GM10266 (cell line): ENCODE results near the gene TTLL13.
"Not testable (repeated sequence)": the region's sequence is repeated elsewhere in the genome, so short reads cannot be mapped to it uniquely, and the experiment has no call there.

ENCODE experiments used
- DNase-seq: peaks from one replicate; pipeline ENCODE4 v3.0.0; 2012; ENCODE audit errors: extremely low spot score
- TF ChIP-seq, protein P1 (sequence below): IDR thresholded peaks from 2 replicates; pipeline ENCODE4 v1.5.1; 2012; ENCODE audit warnings: mild to moderate bottlenecking, low read depth; ENCODE audit not compliant: control insufficient read depth, insufficient read depth; ENCODE audit errors: missing control alignments

The TTLL13 gene

DNA sequence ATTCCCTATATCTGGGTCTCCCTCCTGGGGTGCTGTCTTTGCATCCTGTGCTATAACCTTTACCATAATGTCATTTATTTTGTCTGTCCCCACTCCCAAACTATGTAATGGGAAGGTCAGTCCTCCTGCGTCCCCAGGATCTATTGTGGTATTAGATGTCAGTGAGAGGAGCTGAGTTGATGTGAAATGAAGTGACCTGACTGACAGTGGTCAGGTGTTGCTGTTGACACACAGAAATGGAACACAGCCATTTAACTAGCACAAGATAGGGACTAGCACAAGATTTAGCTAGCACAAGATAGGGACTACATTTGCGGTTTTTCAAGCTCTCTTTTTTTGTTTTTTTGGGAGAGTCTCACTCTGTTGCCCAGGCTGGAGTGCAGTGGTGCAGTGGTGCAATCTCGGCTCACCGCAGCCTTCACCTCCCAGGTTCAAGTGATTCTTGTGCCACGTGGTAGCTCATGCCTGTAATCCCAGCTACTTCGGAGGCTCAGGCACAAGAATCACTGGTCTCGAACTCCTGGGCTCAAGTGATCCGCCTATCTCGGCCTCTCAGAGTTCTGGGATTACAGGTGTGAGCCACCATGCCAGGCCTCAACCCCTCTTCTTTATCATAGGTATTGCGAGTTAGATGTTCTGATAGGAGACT, 21.3 kb downstream of the TTLL13 start:
- TF ChIP-seq, protein P1, sequence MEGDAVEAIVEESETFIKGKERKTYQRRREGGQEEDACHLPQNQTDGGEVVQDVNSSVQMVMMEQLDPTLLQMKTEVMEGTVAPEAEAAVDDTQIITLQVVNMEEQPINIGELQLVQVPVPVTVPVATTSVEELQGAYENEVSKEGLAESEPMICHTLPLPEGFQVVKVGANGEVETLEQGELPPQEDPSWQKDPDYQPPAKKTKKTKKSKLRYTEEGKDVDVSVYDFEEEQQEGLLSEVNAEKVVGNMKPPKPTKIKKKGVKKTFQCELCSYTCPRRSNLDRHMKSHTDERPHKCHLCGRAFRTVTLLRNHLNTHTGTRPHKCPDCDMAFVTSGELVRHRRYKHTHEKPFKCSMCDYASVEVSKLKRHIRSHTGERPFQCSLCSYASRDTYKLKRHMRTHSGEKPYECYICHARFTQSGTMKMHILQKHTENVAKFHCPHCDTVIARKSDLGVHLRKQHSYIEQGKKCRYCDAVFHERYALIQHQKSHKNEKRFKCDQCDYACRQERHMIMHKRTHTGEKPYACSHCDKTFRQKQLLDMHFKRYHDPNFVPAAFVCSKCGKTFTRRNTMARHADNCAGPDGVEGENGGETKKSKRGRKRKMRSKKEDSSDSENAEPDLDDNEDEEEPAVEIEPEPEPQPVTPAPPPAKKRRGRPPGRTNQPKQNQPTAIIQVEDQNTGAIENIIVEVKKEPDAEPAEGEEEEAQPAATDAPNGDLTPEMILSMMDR = no peak
- no peak for DNase-seq

DNA sequence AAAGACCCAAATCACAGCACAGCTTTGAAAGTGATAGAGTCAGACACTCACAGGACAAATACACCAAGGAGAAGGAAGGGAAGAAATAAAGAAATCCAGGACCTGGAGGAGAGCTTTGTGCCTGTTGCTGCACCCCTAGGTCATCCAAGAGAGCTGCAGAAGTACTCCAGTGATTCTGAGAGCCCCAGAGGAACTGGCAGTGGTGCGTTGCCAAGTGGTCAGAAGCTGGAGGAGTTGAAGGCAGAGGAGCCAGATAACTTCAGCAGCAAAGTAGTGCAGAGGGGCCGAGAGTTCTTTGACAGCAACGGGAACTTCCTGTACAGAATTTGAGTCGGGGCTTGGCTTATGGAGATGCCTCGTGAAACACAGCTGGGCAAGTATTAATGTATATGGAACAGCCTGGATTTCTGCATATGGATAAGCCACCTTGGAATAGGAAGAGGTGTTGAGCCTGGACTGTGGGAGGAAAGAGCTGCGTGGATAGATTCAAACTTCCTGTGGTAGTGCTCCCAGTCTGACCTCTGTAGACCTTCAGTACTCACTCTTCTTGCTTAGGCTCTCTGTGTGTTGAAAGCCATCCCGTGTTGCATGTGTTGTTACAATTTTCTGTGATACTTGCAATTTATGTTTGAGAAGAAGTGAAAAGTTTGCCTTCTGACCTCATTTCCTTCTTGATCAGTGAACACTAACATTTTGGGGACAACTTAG, 22.3 kb downstream of the TTLL13 start:
- TF ChIP-seq, protein P1 = no peak
- DNase-seq = no peak

DNA sequence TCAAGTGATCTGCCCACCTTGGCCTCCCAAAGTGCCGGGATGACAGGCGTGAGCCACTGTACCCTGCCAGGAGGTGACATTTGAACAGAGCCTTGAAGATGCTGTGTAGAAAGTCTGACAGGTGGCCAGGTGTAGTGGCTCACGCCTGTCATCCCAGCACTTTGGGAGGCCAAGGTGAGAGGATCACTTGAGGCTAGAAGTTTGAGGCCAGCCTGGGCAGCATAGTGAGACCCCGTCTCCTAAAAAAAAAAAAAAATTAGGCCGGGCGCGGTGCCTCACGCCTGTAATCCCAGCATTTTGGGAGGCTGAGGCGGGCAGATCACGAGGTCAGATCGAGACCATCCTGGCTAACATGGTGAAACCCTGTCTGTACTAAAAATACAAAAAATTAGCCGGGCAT, 29.1 kb downstream of the TTLL13 start:
- DNase-seq = not testable (repeated sequence)

DNA sequence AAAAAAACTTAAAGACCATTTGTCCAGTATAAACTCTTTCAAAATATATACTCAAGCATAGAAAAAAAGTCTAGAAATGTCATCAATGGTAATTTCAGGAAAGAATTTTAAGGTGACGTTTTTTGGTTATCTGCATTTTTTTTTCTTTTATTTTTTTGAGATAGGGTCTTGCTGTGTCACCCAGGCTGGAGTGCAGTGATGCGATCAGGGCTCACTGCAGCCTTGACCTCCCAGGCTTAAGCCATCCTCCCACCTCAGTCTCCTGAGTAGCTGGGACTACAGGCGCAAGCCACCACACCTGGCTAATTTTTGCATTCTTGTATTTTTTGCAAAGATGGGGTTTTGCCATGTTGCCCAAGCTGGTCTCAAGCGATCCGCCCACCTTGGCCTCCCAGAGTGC, 31.4 kb downstream of the TTLL13 start:
- not testable (repeated sequence) for DNase-seq

DNA sequence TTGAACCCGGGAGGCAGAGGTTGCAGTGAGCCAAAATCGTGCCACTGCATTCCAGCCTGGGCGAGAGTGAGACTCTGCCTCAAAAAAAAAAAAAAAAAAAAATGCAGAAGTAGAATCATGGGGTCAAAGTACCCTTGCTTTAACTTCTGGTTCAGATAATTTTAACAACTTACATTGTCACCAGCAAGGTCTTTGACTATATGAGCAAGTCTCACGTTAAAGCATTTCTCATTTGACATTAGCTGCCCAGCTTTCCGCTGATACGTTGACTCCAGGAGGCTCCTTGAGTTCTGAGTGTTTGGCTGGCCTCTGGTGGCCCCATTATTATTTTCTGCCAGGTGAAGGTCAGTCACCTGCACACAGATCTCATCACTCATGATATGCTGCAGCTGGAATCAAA, 32.3 kb downstream of the TTLL13 start:
- DNase-seq = not testable (repeated sequence)

DNA sequence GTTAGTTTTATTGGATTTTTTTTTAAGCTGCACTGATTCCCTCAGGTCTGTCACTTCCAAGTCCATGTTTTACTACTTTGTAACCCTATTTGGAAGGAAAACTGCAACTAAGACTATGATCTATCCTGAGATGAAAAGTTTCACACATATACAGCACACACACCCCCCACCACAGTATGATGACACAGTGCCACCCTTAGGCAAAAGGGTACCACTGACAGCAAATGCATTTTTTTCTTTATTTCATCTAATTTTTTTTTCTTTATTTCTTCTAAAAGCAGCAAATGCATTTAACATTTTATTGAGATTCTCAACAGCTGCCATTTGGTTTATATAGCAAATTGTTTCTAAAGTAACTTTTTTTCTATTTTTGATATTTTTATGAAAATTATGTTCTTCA, 37.3 kb downstream of the TTLL13 start:
- TF ChIP-seq, protein P1 = peak; percentile 65
- peak; percentile 45 for DNase-seq

DNA sequence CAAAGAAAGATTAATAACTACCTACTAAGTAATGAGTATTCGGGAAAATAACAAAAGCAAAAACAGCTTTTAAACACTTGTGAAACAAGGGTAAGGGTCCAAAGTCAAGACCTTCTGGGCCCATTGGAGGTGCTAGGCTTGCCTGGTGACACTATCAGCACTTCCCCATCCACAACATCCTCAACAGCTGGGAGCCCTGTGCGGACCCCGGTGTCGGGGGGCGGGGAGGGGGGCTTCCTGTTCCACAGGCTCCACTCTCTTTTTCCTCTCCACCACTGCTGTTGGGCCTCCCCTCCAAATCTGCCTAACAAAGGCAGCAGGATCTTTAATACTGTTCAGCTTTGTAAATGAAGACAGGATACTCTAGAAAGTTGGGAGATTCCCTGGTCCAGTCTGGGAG, 37.7 kb downstream of the TTLL13 start:
- DNase-seq = no peak
- TF ChIP-seq, protein P1 = no peak

DNA sequence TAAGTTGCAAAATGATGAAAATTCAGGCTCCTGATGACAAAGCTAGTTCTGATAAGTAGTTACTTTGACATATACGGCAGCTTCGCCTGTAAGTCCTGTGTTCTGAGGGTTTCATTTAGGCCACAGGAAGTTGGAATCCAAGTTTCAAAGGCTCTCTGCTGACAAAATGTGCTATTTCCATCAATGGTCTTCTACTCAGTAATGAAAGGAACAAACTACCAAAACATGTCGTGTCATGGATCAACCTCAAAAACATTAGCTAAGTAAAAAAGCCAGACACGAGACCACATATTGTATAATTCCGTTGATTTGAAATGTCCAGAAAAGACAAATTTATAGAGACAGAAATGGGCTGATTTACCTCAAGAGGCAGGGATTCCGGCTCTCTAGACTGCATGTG, 38.6 kb downstream of the TTLL13 start:
- no peak for DNase-seq
- TF ChIP-seq, protein P1 = no peak
